SK-N-MC (cell line): ENCODE data around the gene MALRD1.

Source experiments
- DNase-seq: peaks from one replicate; pipeline ENCODE4 v3.0.0-alpha.2; 2011; ENCODE audit warnings: low read depth, low spot score
- H3K27ac ChIP-seq: fragments of 200-600 bp; sonication (generic); 2 replicates; pipeline ENCODE4 v1.5.1; 2016; ENCODE audit warnings: mixed run types
- H3K36me3 ChIP-seq: fragments of 200-600 bp; sonication (generic); 2 replicates; pipeline ENCODE4 v1.6.1; 2017; ENCODE audit warnings: antibody characterized with exemption, low read length, mixed read lengths; ENCODE audit not compliant: insufficient read depth
- H3K4me3 ChIP-seq: fragments of 200-600 bp; sonication (generic); 2 replicates; pipeline ENCODE4 v1.5.1; 2016
- H3K9ac ChIP-seq: fragments of 200-600 bp; sonication (generic); 2 replicates; pipeline ENCODE4 v1.8.0; 2017; ENCODE audit warnings: mixed run types, mixed read lengths; ENCODE audit not compliant: insufficient read length
- H3K9me3 ChIP-seq: fragments of 200-600 bp; sonication (generic); 2 replicates; pipeline ENCODE4 v1.6.1; 2017; ENCODE audit warnings: low read depth, mild to moderate bottlenecking, antibody characterized with exemption, low read length, moderate library complexity, mixed read lengths
- EZH2 ChIP-seq: fragments of 200-600 bp; sonication (generic); IDR thresholded peaks from one replicate; pipeline ENCODE4 v1.6.1; 2017; ENCODE audit warnings: antibody characterized with exemption
- FOXP2 ChIP-seq: optimal IDR thresholded peaks from 2 replicates; pipeline ENCODE3; 2011; ENCODE audit warnings: mild to moderate bottlenecking, moderate library complexity; ENCODE audit not compliant: insufficient read depth; ENCODE audit errors: extremely low read length, control extremely low read depth
- POLR2AphosphoS5 ChIP-seq: IDR thresholded peaks from 2 replicates; pipeline ENCODE4 v1.6.1; 2012; ENCODE audit warnings: mild to moderate bottlenecking, low read depth, low read length, borderline replicate concordance

Gene MALRD1

DNA sequence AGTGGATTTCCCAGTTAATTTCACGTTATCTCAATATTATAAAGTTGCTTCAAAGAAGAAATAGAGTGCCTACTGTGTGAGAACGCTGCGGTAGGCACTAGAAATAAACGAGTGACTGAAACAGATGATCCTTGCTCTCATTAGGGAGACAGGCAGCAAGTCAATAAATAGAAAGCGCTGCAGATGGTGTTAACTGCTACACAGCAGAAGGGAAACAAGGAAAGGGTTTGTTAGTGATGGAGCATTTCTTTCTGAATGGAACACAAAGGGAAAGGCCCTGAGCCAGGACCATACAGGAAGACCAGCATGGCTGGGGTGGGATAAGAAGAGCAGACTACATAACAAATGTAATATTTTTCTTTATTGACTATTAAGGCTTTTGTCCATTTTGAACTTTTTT is 235.2 kb downstream of the MALRD1 start:
- Histone ChIP-seq H3K36me3 (no peaks in the 10 kb centered on the region), H3K9me3 (no peaks in the 10 kb centered on the region), H3K4me3 (no peak overlapping the region), H3K27ac (no peak overlapping the region), H3K9ac (no peak overlapping the region)
- no peak for DNase-seq
- TF ChIP-seq EZH2 (no peak), POLR2AphosphoS5 (no peak), FOXP2 (no peak)

DNA sequence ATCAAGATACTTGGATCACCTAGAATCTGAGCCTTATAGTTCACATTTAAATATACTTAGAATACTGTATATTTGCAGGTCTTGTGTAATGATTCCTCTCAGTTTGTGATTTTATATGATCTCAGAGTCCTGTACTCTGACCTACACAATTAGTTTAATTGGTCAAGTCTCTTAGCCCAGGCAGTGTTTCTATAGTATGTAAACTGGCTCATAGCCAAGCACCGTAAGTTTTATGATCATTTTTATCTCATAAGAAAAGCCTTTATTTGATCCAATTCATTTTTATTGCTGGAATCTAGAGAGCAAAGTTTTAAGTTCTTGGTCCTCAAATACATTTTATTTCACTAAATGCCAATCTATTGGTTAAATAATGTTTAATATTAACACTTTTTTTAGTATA is 242.2 kb downstream of the MALRD1 start:
- Histone ChIP-seq H3K9ac (no peak overlapping the region), H3K27ac (no peak overlapping the region), H3K36me3 (no peaks in the 10 kb centered on the region), H3K9me3 (no peaks in the 10 kb centered on the region), H3K4me3 (no peak overlapping the region)
- DNase-seq, result no peak
- TF ChIP-seq POLR2AphosphoS5 (no peak), FOXP2 (no peak), EZH2 (no peak)

GRCh38 chr10:19294233-19294632 is 245.6 kb downstream of the MALRD1 start:
- no peak for TF ChIP-seq POLR2AphosphoS5
- no peak for TF ChIP-seq FOXP2
- no peak for TF ChIP-seq EZH2
- H3K36me3 ChIP-seq, result no peaks in the 10 kb centered on the region
- no peak overlapping the region for H3K4me3 ChIP-seq
- H3K27ac ChIP-seq, result no peak overlapping the region
- H3K9me3 ChIP-seq, result no peaks in the 10 kb centered on the region
- H3K9ac ChIP-seq, result no peak overlapping the region
- no peak for DNase-seq

GRCh38 chr10:19299645-19300044 is 251.0 kb downstream of the MALRD1 start:
- H3K27ac ChIP-seq, result no peak overlapping the region
- no peak for TF ChIP-seq FOXP2
- TF ChIP-seq EZH2, result no peak
- no peaks in the 10 kb centered on the region for H3K9me3 ChIP-seq
- no peak overlapping the region for H3K4me3 ChIP-seq
- no peak for DNase-seq
- no peaks in the 10 kb centered on the region for H3K36me3 ChIP-seq
- H3K9ac ChIP-seq, result no peak overlapping the region

GRCh38 chr10:19302117-19302516 is 253.5 kb downstream of the MALRD1 start:
- no peak for DNase-seq
- TF ChIP-seq FOXP2 (no peak), EZH2 (no peak), POLR2AphosphoS5 (no peak)
- no peak overlapping the region for H3K27ac ChIP-seq

GRCh38 chr10:19310066-19310465 is 261.5 kb downstream of the MALRD1 start:
- DNase-seq, result no peak
- Histone ChIP-seq H3K27ac (no peak overlapping the region), H3K9ac (no peak overlapping the region), H3K4me3 (no peak overlapping the region), H3K9me3 (no peaks in the 10 kb centered on the region), H3K36me3 (no peaks in the 10 kb centered on the region)
- TF ChIP-seq POLR2AphosphoS5, result no peak
- no peak for TF ChIP-seq FOXP2
- no peak for TF ChIP-seq EZH2

More at GRCh38 chr10:19302117-19302516, 253.5 kb downstream of the MALRD1 start:
- no peak overlapping the region for H3K9ac ChIP-seq
- H3K9me3 ChIP-seq, result no peaks in the 10 kb centered on the region
- no peaks in the 10 kb centered on the region for H3K36me3 ChIP-seq
- H3K4me3 ChIP-seq, result no peak overlapping the region

DNA sequence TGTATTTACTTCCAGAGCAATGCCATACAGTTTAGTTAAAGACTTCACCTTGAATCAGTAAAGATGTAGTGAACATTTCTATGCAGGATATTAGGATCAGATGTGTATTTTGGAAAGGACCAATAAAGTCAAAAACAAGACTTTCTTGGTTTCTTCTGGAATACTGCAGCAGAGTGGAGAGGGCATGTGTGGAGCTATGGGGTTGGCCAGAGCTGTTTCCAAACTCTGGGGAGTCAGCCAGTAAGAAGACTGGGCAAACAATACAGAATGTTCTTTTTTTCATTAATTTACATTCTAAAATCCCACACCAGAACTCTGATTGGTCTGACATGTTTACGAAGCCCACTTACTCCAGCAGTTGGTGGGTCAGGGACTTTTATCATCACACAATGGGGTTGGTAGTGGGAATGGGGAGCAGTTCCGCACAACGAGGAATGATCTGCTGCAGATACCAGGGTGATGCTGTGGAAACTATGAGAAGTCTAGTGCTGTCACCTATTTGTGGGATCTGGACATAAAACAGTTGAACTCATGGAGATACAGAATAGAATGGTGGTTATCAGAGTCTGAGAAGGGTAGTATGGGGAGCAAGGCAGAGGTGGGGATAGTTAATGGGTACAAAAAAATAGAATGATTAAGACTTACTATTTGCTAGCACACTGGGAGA is 267.7 kb downstream of the MALRD1 start:
- H3K9ac ChIP-seq, result no peak overlapping the region
- TF ChIP-seq POLR2AphosphoS5 (no peak), EZH2 (no peak), FOXP2 (no peak)
- no peak overlapping the region for H3K4me3 ChIP-seq
- DNase-seq, result no peak
- H3K9me3 ChIP-seq, result no peaks in the 10 kb centered on the region
- no peaks in the 10 kb centered on the region for H3K36me3 ChIP-seq
- no peak overlapping the region for H3K27ac ChIP-seq

GRCh38 chr10:19317952-19318351 is 269.4 kb downstream of the MALRD1 start:
- Histone ChIP-seq H3K9ac (no peak overlapping the region), H3K4me3 (no peak overlapping the region), H3K27ac (no peak overlapping the region), H3K36me3 (no peaks in the 10 kb centered on the region), H3K9me3 (no peaks in the 10 kb centered on the region)
- no peak for DNase-seq
- TF ChIP-seq FOXP2, result no peak
- TF ChIP-seq POLR2AphosphoS5, result no peak
- no peak for TF ChIP-seq EZH2

GRCh38 chr10:19325581-19325980 is 277.0 kb downstream of the MALRD1 start:
- Histone ChIP-seq H3K36me3 (no peaks in the 10 kb centered on the region), H3K27ac (no peak overlapping the region), H3K4me3 (no peak overlapping the region), H3K9ac (no peak overlapping the region), H3K9me3 (no peaks in the 10 kb centered on the region)
- DNase-seq, result no peak
- TF ChIP-seq POLR2AphosphoS5 (no peak), FOXP2 (no peak), EZH2 (no peak)
